ENCODE data around the gene FCRL5. TPM values are rescaled to one million over a fixed set of nuclear protein-coding genes. Genes with fewer than 3 reads are reported as not detected.

Gene FCRL5
- total RNA-seq, 1 donor from 2014 or later = not detected

DNA sequence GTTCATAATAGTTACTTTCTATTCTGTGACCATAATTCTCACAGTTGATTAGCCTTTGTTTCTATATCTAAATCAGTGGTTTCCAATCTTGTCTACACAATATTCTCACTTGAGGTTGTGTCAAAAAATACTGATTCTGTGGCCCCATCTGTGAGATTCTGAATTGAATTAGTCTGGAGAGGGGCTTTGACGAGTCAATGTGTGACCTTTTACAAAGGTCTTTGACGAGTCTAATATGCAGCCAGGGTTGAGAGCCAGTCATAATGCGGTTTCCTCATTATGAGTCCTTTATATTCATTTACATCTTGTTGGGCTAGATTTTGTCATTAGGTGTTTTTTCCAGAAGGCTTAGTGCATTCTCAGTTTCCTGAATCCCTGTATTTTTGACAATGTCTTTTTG is 19.7 kb downstream of the FCRL5 start:
- no peak for DNase-seq (ENCODE audit: extremely low read depth, low read depth, low spot score)

DNA sequence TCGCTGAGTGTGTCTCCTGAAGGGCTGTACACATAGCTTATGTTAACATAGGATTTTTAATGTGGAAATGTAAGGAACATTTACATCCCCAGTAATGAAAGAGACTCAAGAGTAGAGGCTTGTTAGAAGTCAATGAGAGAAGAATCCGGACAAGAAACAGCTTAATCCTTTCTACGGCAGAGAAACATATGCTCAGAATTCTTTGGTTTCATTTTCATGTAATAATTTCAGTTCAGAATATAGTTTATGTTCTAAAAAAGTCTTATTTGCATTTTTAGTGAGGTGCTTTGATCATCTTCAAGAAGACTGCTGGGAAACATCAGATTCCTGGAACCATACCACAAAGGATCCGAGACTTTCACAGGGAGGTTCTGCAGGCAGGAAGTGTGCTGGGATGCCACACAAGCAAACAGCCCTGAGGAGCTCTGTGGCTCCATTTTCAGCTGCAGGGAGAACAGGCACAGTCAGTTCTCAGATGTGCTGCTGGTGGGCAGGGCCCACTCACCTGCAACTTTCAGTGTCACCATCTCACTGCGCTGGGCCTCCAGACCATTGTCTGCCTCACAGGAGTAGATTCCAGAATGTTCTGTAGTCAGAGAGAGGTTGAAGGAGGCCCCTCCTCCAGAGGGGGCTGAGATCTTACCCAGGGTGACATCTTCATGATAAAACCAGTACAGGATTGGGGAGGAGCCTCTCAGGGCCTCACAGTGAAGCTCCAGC is 28.4 kb downstream of the FCRL5 start:
- no peak for DNase-seq (ENCODE audit: extremely low read depth, low read depth, low spot score)

DNA sequence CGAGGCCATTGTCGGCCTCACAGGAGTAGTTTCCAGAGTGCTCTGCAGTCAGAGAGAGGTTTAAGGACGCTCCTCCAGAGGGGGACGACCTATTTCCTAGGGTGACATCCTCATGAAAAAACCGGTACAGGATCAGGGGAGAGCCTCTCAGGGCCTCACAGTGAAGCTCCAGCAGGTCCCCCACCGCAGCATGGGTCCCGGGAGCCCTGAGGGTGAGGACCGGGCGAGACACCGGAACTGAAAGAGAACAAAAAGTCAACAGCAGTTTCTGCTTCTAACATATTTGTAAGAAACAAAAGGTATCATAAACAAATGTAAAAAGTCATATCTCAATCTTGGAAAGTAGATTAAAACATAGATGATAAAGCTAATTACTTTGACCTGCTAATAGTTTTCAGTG is 31.3 kb downstream of the FCRL5 start:
- no peak for DNase-seq (ENCODE audit: extremely low read depth, low read depth, low spot score)

DNA sequence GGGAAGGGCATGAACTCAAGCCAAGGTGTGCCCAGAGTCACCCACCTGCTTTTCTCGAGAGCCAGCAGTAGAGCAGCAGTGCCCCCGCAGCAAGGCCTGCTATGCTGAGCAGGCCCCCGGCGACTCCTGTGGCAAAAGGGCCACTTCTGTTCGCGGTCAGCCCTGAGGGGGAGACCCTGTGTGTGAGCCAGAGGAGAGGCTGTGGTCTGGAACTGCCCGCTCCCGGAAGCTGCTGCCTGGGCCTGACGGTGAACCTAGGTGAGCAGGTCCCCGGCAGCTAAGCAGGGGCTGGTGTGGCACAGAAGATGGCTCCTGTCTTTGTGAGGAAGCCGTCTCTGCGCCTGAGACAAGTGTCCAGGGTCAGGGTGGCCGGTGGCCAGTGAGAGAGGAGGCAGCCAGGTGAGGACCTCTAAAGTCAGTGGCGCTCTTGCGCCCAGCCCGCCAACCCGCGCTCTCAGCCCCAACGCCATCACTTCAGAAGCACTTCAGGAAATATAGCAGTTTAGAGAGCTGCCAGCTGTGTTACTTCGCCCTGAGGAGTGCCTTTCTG is 31.9 kb downstream of the FCRL5 start:
- DNase-seq (ENCODE audit: extremely low read depth, low read depth, low spot score) = no peak

DNA sequence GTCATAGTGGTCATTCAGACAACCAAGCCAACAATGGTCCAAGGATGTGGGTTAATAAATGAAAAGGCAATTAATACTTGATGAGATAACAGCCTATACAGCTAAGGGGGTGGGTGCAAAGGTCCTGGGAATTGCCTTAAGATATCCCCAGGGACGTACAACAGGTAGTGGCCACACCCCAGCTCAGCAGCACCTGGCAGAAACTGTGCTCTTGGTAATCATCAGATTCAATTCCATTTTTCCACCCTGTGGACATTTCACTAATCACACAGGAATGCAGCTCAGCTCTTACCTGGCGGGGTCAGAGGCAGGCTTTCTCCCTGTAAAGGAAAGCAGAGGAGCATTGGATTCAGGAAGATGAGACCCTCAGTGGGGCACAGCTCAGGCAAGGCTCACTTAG is 32.9 kb downstream of the FCRL5 start:
- no peak for DNase-seq (ENCODE audit: extremely low read depth, low read depth, low spot score)

DNA sequence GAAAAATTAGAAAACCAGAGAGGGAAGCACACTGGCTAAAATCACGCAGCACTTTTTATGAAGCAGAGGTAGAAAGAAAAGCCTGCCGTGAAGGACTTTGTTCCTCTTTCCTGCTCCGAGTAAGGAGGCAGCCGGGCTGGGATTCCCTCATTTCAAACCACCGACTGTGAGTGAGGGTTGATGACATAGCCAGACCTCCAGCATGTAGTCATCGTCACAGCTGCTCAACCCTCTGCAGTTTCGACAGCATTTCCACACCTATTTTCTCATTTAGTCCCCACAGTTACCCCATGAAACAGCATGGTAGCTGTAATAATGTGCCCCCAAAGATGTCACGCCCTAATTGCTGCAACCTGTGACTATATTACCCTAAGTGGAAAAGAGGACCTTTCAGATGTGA is 35.3 kb downstream of the FCRL5 start:
- DNase-seq (ENCODE audit: extremely low read depth, low read depth, low spot score) = no peak

DNA sequence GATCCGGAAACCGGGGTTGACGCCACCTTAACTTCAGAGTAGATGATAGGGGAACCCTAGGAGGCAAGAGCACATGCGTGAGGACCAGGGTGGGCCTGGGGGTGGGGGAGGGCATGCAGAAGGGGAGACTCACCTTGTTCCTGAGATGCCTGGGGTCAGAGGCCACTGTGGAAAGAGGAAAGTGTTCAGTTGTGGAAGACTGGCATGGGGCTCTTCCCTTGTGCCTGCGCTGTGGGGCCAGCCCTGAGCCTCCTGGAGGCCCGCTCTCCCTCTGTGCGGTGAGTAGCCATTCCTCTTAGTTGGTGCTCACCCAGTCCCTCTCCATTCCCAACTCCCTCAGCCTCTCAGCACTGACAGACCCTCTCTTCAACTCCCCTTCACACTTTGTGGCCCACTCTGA is 36.6 kb downstream of the FCRL5 start:
- no peak for DNase-seq (ENCODE audit: extremely low read depth, low read depth, low spot score)

DNA sequence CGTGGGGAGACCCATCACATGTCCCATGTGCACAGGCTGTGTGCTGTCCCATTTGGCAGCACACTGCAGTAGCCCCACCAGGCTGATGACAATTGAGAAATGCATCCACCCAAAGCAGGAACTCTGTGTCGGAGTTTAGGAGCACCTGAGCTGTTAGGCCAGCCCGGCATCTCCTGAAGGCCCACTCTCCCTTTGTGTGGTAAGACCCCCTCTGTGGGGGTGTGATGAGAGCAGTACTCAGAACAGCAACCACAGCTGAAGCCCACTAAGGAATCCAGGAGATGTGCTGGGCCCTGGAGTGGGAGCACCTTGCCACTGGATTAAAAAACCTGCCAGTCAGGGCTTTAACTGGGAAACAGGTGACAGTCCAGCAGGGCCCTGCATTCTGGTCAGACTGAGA is 37.2 kb downstream of the FCRL5 start:
- DNase-seq (ENCODE audit: extremely low read depth, low read depth, low spot score) = no peak

DNA sequence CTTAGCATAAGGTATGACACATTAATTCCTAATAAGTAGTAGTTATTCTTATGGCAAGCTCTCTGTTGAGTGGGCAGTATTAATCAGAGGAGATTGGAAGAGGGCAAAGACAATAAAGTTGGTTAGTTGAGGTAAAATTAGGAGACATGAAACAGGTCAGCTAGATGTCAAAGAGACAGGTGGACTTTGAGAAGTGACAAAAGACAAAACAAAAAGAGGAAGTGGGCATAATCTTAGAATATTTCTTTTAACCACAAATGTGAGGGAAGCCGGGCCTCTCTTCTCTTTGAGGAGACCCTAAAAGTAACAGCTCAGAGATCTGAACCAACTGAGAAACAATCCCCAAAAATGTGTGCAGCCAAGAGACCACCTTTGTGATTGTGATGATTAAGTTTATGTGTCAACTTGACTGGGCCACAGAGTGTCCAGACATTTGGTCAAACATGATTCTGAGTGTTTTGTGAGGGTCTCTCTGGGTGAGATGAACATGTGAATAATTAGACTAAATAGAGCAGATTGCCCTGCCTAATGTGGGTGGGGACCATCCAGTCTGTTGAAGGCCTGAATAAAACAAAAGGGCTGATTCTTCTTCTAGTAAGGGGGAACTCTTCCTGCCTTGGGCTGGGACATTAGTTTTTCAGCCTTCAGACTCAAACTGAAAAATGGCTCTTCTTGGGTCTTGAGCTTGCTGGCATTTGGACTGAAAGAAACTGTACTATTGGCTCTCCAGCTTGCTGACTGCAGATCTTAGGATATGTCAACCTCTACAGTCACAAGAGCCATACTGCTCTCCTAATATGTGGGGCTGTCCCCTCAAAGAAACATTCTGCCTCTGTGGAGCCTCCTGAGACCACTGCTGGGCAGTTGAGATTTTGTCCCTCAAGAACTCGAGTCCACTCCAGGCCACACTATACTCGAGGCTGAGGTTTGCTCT is 40.0 kb downstream of the FCRL5 start:
- no peak for DNase-seq (ENCODE audit: extremely low read depth, low read depth, low spot score)

DNA sequence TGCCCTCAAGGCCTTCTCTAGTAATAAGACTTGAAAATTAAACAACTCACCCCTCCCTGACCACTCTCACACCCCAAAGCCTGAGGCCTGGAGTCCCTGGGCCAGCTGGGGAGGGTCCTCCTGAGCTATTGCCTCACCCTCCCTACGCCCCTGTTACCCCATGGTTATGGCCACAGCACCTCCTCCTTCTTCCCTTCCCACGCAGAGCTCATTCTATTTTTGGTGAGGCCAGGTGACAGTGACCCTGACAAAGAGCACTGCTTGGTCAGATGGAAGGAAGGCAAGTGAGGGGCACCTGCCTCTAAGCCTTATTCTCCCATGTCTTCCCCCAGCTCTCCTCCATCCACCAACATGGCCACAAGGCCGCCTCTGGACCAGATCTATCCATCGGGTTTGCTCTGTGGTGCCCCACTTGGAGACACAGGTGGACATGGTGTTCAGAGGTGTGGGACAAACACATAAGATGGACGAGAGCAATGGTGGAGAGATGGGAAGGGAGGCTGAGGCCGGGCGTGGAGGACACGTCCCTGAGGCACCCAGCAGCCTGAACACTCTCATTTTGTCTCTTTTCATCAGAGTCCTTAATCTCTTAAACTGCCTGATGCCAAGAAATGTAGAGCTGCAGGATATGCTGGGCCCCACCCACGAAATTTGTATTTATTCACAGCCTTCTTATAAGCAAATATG is 42.6 kb downstream of the FCRL5 start:
- no peak for DNase-seq (ENCODE audit: extremely low read depth, low read depth, low spot score)

DNA sequence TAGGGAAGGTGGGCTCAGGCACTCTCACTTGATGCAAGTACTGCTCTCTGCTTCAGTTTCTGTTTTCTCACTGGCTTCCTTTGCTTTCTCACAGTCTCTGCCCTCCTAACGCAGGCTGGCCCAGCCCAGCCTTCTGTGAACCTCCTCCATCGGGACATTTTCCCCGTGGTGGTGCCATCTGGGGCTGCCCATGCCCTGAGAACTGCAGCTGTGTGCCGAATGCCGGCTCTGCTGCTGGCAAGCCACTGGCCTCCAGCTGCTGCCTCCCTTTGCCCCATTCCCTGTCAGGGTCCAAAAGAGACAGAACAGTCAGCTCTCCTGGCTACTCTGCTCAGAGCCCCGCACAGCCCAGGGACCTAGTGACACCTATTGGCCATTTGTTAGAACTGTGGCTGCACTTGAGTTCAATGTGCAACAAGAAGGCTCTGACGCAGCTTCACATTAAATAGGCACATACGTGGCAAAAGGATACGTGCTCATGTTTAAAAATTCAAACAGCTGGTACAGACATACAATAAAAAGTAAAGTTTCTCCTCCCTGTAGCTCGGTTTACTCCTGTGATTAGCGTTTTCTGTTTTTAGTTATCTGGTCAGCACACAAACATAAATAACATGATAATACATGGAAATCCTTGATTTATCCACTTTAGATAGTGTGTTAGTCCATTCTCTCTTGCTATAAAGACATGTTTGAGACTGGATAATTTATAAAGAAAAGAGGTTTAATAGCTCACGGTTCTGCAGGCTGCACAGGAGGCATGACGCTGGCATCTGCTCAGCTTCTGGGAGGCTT is 46.6 kb downstream of the FCRL5 start:
- DNase-seq (ENCODE audit: extremely low read depth, low read depth, low spot score) = no peak

DNA sequence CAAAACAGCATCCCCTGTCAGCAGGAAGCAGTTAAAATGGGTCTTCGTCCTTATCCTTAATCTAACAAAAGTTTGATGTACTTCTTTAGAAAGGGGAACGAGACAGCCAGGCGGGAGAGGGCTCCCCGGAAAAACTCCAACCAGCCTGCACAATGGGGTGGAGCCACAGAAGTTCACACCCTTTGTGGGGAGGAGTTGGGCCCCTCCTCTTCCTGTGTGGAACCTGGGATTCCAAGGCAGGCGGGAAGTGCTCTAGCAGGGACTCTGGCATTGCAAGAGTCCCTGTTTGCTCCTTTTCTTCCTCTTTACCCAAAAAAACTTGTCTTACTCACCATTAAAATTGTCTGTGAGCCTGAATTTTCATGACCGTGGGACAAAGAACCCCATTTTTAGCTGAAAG is 47.7 kb downstream of the FCRL5 start:
- no peak for DNase-seq (ENCODE audit: extremely low read depth, low read depth, low spot score)

DNA sequence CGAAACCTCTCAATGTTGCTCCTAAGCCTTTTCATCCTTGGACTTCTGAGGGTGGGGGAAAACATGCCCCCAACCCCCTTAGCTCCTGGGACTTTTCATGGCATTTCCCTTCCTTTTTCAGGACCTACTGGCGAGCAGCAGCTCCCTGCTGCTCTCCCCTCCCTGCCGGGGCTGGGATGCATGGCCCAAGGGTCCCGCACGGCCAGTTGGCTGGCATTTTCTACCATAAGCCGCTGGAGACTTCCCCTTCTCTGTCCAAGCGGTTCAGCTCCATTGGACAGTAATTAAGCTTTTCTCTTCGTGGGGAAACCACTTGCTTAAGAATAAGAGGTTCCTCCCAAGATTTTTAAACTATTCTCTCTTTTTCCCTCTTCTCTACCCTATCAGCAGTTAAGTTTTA is 52.8 kb downstream of the FCRL5 start:
- no peak for DNase-seq (ENCODE audit: extremely low read depth, low read depth, low spot score)

DNA sequence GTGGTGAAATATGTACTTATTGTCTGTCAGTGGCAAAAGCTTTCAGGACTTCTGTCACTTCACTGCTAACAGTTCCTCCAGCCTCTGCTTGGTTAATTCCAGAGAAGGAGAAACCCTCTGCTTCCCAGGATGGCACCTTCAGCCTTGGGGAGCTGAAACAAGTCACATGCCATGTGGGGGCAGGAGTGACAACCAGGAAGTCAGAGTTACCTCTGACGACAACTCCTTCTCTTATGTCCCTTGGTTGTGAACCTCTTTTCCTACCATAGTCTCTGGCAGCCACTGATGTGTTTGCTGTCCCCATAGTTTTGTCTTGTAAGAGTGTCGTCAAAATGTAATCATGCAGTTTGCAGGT is 53.6 kb downstream of the FCRL5 start:
- DNase-seq (ENCODE audit: extremely low read depth, low read depth, low spot score) = no peak

DNA sequence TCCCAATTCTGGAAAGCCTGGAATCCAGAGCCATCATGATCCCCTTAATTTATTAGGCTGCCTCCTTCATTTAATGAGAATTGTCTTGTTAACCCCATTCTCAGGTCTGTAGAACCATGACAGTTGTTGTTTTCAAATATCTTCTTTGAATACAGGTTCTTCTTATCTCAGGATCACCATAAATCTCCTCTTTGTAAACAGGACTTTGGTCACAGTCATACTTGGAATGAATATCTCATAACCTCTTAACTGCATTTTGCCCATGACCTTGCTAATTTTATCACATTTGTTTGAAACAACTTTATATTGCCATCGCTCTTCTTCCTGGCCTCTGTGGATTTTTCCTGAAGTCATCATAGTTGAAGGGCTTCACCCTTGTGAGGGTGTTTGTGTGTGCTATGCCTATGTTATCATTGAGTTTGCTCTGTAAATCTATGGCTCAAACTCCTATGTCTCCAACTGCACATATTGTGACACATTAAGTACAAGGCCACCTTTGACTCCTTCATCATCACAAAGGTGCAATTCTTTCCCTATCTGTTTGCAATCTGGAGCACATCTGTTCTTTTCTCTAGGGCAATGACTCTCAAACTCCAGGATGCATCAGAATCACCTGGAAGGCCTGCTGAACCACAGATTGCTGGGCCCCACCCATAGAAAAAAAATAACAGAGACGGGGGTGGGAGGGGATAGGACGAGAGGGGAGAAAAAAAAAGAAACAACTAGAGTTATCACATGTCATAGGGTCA is 54.2 kb downstream of the FCRL5 start:
- no peak for DNase-seq (ENCODE audit: extremely low read depth, low read depth, low spot score)

DNA sequence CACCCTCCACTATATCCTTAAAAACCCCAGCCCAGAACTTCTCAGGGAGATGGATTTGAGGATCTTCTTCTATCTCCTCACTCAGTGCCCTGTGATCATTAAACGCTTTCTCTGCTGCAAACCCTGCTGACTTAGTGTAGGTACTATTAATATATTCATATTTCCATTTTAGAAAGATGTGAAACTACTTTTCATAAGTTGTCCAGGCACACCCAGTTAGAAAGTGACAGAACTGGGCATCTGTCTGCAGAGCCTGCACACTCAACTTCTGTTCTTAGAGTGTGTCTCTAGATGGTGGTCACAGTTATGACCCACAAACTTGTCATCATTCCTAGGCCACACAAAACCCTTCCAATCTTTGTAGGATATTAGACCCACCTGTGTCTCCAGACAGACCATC is 55.0 kb downstream of the FCRL5 start:
- no peak for DNase-seq (ENCODE audit: extremely low read depth, low read depth, low spot score)

DNA sequence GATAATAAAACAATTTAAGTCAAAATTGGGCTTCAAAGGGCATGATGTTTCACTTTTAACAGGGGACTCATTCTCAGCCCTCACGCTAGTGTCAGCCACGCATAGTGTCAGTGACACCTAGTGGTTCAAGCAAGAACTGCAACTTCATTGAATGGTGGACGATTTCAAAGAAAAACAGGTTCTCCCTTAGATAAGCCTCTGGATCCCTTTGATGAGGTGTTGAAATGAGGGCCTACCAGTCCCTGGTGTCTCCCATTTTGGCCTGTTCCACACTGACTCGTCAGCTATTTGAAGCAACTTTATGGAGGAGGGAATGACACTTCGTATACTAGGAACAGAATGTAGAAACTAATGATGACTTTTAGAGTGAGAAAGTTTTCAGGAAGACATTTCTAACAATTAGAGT is 56.2 kb downstream of the FCRL5 start:
- DNase-seq (ENCODE audit: extremely low read depth, low read depth, low spot score) = peak; percentile 22

DNA sequence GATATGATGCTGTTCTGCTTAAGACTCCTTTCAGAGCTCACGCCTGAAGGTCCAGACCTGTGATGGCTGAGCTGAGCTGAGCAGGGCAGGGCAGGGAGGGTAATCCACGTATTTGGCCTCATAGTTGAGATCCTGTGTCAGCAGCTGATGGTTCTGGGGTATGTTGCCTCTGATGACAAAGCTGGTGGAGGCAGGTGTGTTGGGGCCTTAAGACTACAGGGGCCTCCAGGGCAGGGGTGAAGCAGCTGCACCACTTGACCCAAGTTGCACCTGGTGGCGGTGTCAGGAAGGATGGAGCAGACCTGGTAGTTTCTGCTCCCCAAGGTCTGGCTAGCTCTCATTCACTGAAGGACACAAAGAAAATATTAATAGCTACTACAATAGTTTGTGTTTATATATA is 57.0 kb downstream of the FCRL5 start:
- DNase-seq (ENCODE audit: extremely low read depth, low read depth, low spot score) = no peak

DNA sequence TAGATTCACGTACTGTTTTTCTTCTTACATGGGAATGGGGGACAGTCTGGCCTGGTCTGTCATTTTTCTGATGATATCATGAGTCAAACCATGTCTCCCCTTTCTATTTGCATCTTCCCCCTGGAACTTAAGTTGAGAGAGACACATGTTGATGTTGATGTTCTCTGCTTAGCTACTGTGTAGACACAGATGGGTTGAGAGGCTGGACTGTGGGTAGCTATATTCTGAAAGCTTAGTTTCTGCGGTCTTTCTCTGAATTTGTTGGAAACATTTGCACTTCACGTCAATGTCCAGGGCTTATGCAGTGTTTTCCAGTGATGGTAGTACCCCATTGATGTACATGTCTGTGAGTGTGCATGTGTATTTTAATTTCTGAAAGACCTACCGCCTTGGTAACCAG is 58.2 kb downstream of the FCRL5 start:
- no peak for DNase-seq (ENCODE audit: extremely low read depth, low read depth, low spot score)

Data from glomerular endothelial cell (primary cell).